WI38 (cell line): Measurements from ENCODE around the gene RXFP1.
"Not testable (repeated sequence)": the region's sequence is repeated elsewhere in the genome, so short reads cannot be mapped to it uniquely, and the experiment has no call there.

ENCODE experiments used
- H3K4me3 ChIP-seq: 2 replicates; pipeline ENCODE4 v1.5.1; 2011; ENCODE audit warnings: low read depth, mild to moderate bottlenecking, control low read depth, low read length
- CTCF ChIP-seq: IDR thresholded peaks from 2 replicates; pipeline ENCODE4 v1.5.1; 2012; ENCODE audit warnings: low read depth, mild to moderate bottlenecking, control low read depth, low read length

Gene RXFP1

GRCh38 chr4:158652920-158653319 lies 131.2 kb downstream of the RXFP1 start:
- H3K4me3 ChIP-seq, result peak overlapping the region; percentile 48
- no peak for TF ChIP-seq CTCF

- no peak overlapping the region for H3K4me3 ChIP-seq
- no peak for TF ChIP-seq CTCF
Measured at GRCh38 chr4:158656439-158656838, 134.8 kb downstream of the RXFP1 start.

- TF ChIP-seq CTCF, result no peak
- no peak overlapping the region for H3K4me3 ChIP-seq
Measured at GRCh38 chr4:158657291-158657690, 135.6 kb downstream of the RXFP1 start.

- H3K4me3 ChIP-seq, result not testable (repeated sequence)
Measured at GRCh38 chr4:158663255-158663654, 141.6 kb downstream of the RXFP1 start.

GRCh38 chr4:158663707-158664625 lies 142.3 kb downstream of the RXFP1 start:
- H3K4me3 ChIP-seq, result not testable (repeated sequence)

GRCh38 chr4:158664806-158665205 lies 143.1 kb downstream of the RXFP1 start:
- no peak overlapping the region for H3K4me3 ChIP-seq
- no peak for TF ChIP-seq CTCF

GRCh38 chr4:158666892-158667291 lies 145.2 kb downstream of the RXFP1 start:
- TF ChIP-seq CTCF, result no peak

GRCh38 chr4:158667651-158668198 lies 146.0 kb downstream of the RXFP1 start:
- TF ChIP-seq CTCF, result peak; percentile 72
- H3K4me3 ChIP-seq, result no peak overlapping the region

More at GRCh38 chr4:158666892-158667291, 145.2 kb downstream of the RXFP1 start:
- H3K4me3 ChIP-seq, result no peak overlapping the region
